ENCODE measurements around the gene GYG1. TPM values are rescaled to one million over a fixed set of nuclear protein-coding genes. Genes with fewer than 3 reads are reported as not detected.

Gene GYG1
- total RNA-seq, 4 donors from 2014 or later, result 19.5 to 67.5 (median 26.0) TPM

DNA sequence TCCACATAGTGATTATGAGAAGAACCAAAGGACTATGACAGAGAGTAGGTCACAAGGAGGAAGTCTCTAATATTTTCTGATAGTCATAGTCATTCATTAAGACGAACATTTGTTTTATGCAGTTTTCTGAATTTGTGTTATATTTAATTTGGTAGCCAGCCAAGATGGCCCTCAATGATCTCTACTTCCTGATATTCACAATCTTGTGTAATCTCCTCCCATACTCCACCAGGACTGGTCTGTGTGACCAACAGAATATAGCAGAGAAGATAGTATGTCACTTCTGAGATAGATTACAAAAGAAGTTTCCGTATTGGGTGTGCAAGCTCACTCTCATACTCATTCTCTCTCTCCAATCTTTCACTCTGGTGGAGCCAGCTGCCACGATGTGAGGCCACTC lies 64.2 kb downstream of the GYG1 start:
- H3K4me3 ChIP-seq, result no peak overlapping the region
- 76 to 86% methylated on average over 3 of the region's 3 CpGs for WGBS, 2 donors
- H3K9me3 ChIP-seq, result no peaks in the 10 kb centered on the region
- H3K27me3 ChIP-seq, result no peaks in the 10 kb centered on the region
- peaks cover 0 to 76% (median 0%) of the 10 kb centered on the region in 3 donors for H3K36me3 ChIP-seq
- no peak overlapping the region for H3K27ac ChIP-seq
- no peak for DNase-seq (ENCODE audit: low spot score in 2 of 2)
- H3K4me1 ChIP-seq, result no peaks in the 10 kb centered on the region
- TF ChIP-seq, protein P1, sequence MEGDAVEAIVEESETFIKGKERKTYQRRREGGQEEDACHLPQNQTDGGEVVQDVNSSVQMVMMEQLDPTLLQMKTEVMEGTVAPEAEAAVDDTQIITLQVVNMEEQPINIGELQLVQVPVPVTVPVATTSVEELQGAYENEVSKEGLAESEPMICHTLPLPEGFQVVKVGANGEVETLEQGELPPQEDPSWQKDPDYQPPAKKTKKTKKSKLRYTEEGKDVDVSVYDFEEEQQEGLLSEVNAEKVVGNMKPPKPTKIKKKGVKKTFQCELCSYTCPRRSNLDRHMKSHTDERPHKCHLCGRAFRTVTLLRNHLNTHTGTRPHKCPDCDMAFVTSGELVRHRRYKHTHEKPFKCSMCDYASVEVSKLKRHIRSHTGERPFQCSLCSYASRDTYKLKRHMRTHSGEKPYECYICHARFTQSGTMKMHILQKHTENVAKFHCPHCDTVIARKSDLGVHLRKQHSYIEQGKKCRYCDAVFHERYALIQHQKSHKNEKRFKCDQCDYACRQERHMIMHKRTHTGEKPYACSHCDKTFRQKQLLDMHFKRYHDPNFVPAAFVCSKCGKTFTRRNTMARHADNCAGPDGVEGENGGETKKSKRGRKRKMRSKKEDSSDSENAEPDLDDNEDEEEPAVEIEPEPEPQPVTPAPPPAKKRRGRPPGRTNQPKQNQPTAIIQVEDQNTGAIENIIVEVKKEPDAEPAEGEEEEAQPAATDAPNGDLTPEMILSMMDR (IDR thresholded peaks at IDR 0.05), result no peak
- TF ChIP-seq POLR2A (IDR thresholded peaks at IDR 0.05), result no peak
- TF ChIP-seq EP300 (IDR thresholded peaks at IDR 0.05), result no peak

DNA sequence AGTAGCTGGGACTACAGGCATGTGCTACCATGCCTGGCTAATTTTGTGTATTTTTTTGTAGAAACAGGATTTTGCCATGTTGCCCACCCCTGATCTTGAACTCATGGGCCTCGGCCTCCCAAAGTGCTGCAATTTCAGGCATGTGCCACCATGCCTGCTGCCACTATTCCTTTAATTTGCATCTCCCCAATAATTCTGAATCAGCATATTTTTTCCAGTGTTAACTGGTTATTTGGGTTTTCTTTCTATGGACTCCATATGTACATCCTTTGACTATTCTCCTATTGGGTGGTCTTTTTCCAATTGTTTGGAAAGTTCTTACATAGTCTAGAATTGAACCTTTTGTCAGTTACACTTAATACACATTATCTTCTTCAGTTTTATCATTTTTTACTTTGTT lies 66.9 kb downstream of the GYG1 start:
- H3K36me3 ChIP-seq, result peaks cover 0 to 83% (median 0%) of the 10 kb centered on the region in 3 donors
- no peak overlapping the region for H3K4me3 ChIP-seq
- WGBS, 2 donors, result 100% methylated on average over 1 of the region's 1 CpG
- H3K27me3 ChIP-seq, result no peaks in the 10 kb centered on the region
- DNase-seq (ENCODE audit: low spot score in 2 of 2), result no peak
- H3K27ac ChIP-seq, result no peak overlapping the region
- H3K4me1 ChIP-seq, result no peaks in the 10 kb centered on the region
- H3K9me3 ChIP-seq, result no peaks in the 10 kb centered on the region
- TF ChIP-seq, protein P1 (IDR thresholded peaks at IDR 0.05), result no peak
- no peak for TF ChIP-seq POLR2A (IDR thresholded peaks at IDR 0.05)

DNA sequence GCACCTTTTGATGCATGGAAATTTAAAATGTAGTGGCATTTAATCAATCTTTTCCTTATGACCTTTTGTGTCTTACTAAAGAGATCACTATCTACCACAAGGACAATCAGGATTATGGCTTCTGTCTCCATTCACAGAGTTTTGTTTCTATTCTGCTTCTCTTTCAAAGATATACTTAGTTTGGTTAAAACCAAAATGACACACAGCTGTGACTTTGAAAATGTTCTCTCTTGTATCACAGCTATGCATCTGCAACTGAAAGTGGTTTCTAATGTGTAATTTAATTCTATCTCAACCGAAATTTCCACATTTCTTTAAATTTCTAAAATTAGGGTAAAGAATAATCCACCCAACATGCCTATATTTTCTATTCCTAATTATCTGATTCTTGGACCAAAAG lies 67.3 kb downstream of the GYG1 start:
- Histone ChIP-seq H3K27ac (no peak overlapping the region), H3K36me3 (peaks cover 0 to 83% (median 0%) of the 10 kb centered on the region in 3 donors), H3K4me1 (no peaks in the 10 kb centered on the region), H3K9me3 (no peaks in the 10 kb centered on the region), H3K4me3 (no peak overlapping the region), H3K27me3 (no peaks in the 10 kb centered on the region)
- TF ChIP-seq, protein P1 (IDR thresholded peaks at IDR 0.05), result no peak
- TF ChIP-seq POLR2A (IDR thresholded peaks at IDR 0.05), result no peak
- no peak for TF ChIP-seq EP300 (IDR thresholded peaks at IDR 0.05)
- DNase-seq (ENCODE audit: low spot score in 2 of 2), result no peak
- 88 to 92% methylated on average over 1 of the region's 1 CpG for WGBS, 2 donors

DNA sequence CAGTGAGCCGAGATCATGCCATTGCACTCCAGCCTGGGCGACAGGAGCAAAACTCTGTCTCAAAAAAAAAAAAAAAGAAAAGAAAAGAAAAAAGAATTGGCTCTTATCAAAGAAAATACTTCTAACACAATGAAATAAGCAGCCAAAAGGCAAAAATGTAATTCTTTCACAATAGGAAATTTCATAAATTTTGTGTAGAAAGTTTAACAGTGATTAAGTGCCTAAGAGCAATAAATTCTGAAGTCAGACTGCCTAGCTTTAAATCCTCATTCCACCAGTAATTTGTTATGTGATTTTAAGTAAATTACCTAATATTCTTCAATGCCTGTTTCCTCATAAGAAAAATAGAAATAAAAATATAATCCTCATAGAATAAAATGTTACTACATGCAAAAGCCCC lies 70.4 kb downstream of the GYG1 start:
- TF ChIP-seq POLR2A (IDR thresholded peaks at IDR 0.05) (no peak), EP300 (IDR thresholded peaks at IDR 0.05) (no peak)
- TF ChIP-seq, protein P1 (IDR thresholded peaks at IDR 0.05), result no peak
- no peak overlapping the region for H3K4me3 ChIP-seq
- no peak for DNase-seq (ENCODE audit: low spot score in 2 of 2)
- WGBS, 2 donors, result 87 to 91% methylated on average over 2 of the region's 2 CpGs
- no peaks in the 10 kb centered on the region for H3K4me1 ChIP-seq
- peaks cover 0 to 68% (median 0%) of the 10 kb centered on the region in 3 donors for H3K36me3 ChIP-seq
- no peak overlapping the region for H3K27ac ChIP-seq
- H3K27me3 ChIP-seq, result no peaks in the 10 kb centered on the region
- H3K9me3 ChIP-seq, result no peaks in the 10 kb centered on the region

DNA sequence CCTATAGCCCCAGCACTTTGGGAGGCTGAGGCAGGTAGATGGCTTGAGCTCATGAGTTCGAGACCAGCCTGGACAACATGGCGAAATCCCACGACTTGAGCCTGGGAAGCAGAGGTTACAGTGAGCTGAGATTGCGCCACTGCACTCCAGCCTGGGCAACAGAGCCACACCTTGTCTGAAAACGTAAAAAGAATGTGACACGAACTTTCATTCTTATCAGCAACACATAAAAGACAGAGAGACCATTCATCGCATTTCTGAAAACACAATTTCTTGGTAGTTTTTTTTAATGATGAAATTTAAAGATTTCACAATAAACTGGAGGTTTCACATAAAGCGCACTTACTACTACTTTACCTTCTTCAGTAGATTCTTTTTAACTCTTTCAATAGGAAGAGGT lies 76.5 kb downstream of the GYG1 start:
- no peak overlapping the region for H3K4me3 ChIP-seq
- peaks cover 0 to 76% (median 0%) of the 10 kb centered on the region in 3 donors for H3K36me3 ChIP-seq
- no peaks in the 10 kb centered on the region for H3K4me1 ChIP-seq
- DNase-seq (ENCODE audit: low spot score in 2 of 2), result no peak
- WGBS, 2 donors, result 87 to 90% methylated on average over 8 of the region's 8 CpGs
- no peaks in the 10 kb centered on the region for H3K27me3 ChIP-seq
- no peaks in the 10 kb centered on the region for H3K9me3 ChIP-seq
- H3K27ac ChIP-seq, result no peak overlapping the region
- TF ChIP-seq, protein P1 (IDR thresholded peaks at IDR 0.05), result no peak
- TF ChIP-seq POLR2A (IDR thresholded peaks at IDR 0.05) (no peak), EP300 (IDR thresholded peaks at IDR 0.05) (no peak)

Other genes with a start within 250 kb of the GYG1 start
- gene CPB1, start 163.7 kb upstream of the GYG1 start, total RNA-seq, result 10 to 100 TPM in 1 of 4 donors, 1 to 10 TPM in 3; 1.9 to 15.6 (median 6.0) TPM
- 1 to 10 TPM in 3 of 4 donors, under 1 TPM in 1; 0.60 to 6.9 (median 2.8) TPM for gene CPA3, start 126.2 kb upstream of the GYG1 start, total RNA-seq
- 10 to 100 TPM; 16.9 to 28.2 (median 25.5) TPM for gene HLTF, start 95.0 kb downstream of the GYG1 start, total RNA-seq
- gene HPS3, start 138.1 kb downstream of the GYG1 start, total RNA-seq, result 10 to 100 TPM; 17.8 to 39.5 (median 24.7) TPM
- 10 to 100 TPM; 17.7 to 46.3 (median 19.3) TPM for gene CP, start 230.3 kb downstream of the GYG1 start, total RNA-seq

All from tibial nerve (tissue), 4 donors.